PC-3 (cell line): ENCODE measurements around the gene C16orf86. TPM values are rescaled to one million over a fixed set of nuclear protein-coding genes. Genes with fewer than 3 reads are reported as not detected.

Source experiments
- ATAC-seq: fragments of 200-7000 bp; cut with Tn5 transposase; 2 replicates; pipeline ENCODE4 v1.9.1; 2020; ENCODE audit warnings: mild to moderate bottlenecking, moderate library complexity
- BruUV-seq: library from RNA; stranded (reverse); fragments of 400-500 nt; replicated peaks from 2 replicates; lab custom pipeline; 2021; lab: Mats Ljungman, UMichigan
- CTCF ChIA-PET: fragments of 300-600 bp; sonication (Branson Sonifier 250); formaldehyde crosslinking; loops from one replicate; lab custom pipeline; 2022; ENCODE audit warnings: antibody characterized with exemption; lab: Charles Lee
- POLR2A ChIA-PET: fragments of 300-600 bp; sonication (Branson Sonifier 250); formaldehyde crosslinking; loops from one replicate; lab custom pipeline; 2022; ENCODE audit warnings: antibody characterized with exemption; ENCODE audit not compliant: unreplicated experiment; lab: Charles Lee
- DNase-seq: peaks from one replicate; pipeline ENCODE4 v3.0.0-alpha.2; 2015
- H2AFZ ChIP-seq: fragments of 300-600 bp; sonication (generic); 2 replicates; pipeline ENCODE4 v1.6.0; 2016; ENCODE audit warnings: antibody characterized with exemption, low read length
- H3F3A ChIP-seq: fragments of 300-600 bp; sonication (generic); one replicate; pipeline ENCODE4 v1.6.0; 2017; ENCODE audit warnings: antibody characterized with exemption, low read length, control low read depth, mild to moderate bottlenecking; ENCODE audit not compliant: unreplicated experiment
- H3K27ac ChIP-seq: fragments of 300-600 bp; sonication (generic); 2 replicates; pipeline ENCODE4 v1.5.1; 2016; ENCODE audit warnings: mild to moderate bottlenecking, low read length
- H3K27me3 ChIP-seq: fragments of 300-600 bp; sonication (generic); 2 replicates; pipeline ENCODE4 v1.6.1; 2016; ENCODE audit warnings: low read length, mixed read lengths
- H3K36me3 ChIP-seq: fragments of 300-600 bp; sonication (generic); 2 replicates; pipeline ENCODE4 v1.6.1; 2016; ENCODE audit warnings: low read depth, mixed run types, low read length, mixed read lengths
- H3K4me1 ChIP-seq: fragments of 300-600 bp; sonication (generic); 2 replicates; pipeline ENCODE4 v1.5.1; 2016; ENCODE audit warnings: low read length; ENCODE audit not compliant: insufficient read depth
- H3K4me2 ChIP-seq: fragments of 300-600 bp; sonication (generic); 2 replicates; pipeline ENCODE4 v1.6.0; 2016; ENCODE audit warnings: low read length
- H3K4me3 ChIP-seq: fragments of 300-600 bp; sonication (generic); 2 replicates; pipeline ENCODE4 v1.5.1; 2016; ENCODE audit warnings: mild to moderate bottlenecking, low read length, mixed read lengths
- H3K79me2 ChIP-seq: fragments of 300-600 bp; sonication (generic); 2 replicates; pipeline ENCODE4 v1.6.1; 2017; ENCODE audit warnings: low read length, mixed read lengths
- H3K9ac ChIP-seq: fragments of 300-600 bp; sonication (generic); 2 replicates; pipeline ENCODE4 v1.6.0; 2016; ENCODE audit warnings: mild to moderate bottlenecking, low read length
- H3K9me2 ChIP-seq: fragments of 300-600 bp; sonication (generic); replicated peaks from 2 replicates; pipeline ENCODE4 v1.6.1; 2016; ENCODE audit warnings: mixed run types, low read length, mixed read lengths
- H3K9me3 ChIP-seq: fragments of 300-600 bp; sonication (generic); 2 replicates; pipeline ENCODE4 v1.6.1; 2016; ENCODE audit warnings: low read length, mixed read lengths
- H4K20me1 ChIP-seq: fragments of 300-600 bp; sonication (generic); 2 replicates; pipeline ENCODE4 v1.6.1; 2016; ENCODE audit warnings: low read length, mixed read lengths
- CTCF ChIP-seq: fragments of 300-600 bp; sonication (generic); conservative IDR thresholded peaks from 2 replicates; pipeline ENCODE4 v1.5.1; 2017; ENCODE audit warnings: antibody characterized with exemption, low read depth, mild to moderate bottlenecking, low read length
- EZH2 ChIP-seq: fragments of 300-600 bp; sonication (generic); IDR thresholded peaks from one replicate; pipeline ENCODE4 v1.6.1; 2017; ENCODE audit warnings: antibody characterized with exemption, mild to moderate bottlenecking, low read length; ENCODE audit not compliant: unreplicated experiment
- EZH2phosphoT487 ChIP-seq: fragments of 300-600 bp; sonication (generic); IDR thresholded peaks from 2 replicates; pipeline ENCODE4 v1.6.1; 2018; ENCODE audit warnings: mild to moderate bottlenecking, antibody characterized with exemption, low read length, borderline replicate concordance
- intact Hi-C: fragments of 100-400 bp; cut with micrococcal nuclease; formaldehyde crosslinking; loops from 2 replicates; pipeline ENCODE4 v1.9.0; 2023
- total RNA-seq: library from RNA; depleted of rRNA; stranded (reverse); fragments of >200 nt; gene quantifications from 2 replicates; pipeline ENCODE4 v1.2.3, GENCODE V29; 2014

The C16orf86 gene
- total RNA-seq, 1 experiment from 2014 or later, result not detected

- H2AFZ ChIP-seq, result no peak overlapping the region
- no peaks in the 10 kb centered on the region for H3K36me3 ChIP-seq
- H3F3A ChIP-seq, result no peaks in the 10 kb centered on the region
- ChIA-PET CTCF (interaction anchor here (0.6 kb wide), 1 partner anchor 10 kb away, joined by 3 read pairs; no protein-coding TSS in a partner anchor), POLR2A (no interaction called here)
- DNase-seq (no peak), ATAC-seq (no peak)
- no peak overlapping the region for H3K27ac ChIP-seq
- no peaks in the 10 kb centered on the region for H3K9me3 ChIP-seq
- H3K9me2 ChIP-seq, result no peaks in the 10 kb centered on the region
- H3K9ac ChIP-seq, result no peak overlapping the region
- BruUV-seq, result no TSS peak
- H3K4me3 ChIP-seq, result no peak overlapping the region
- peaks cover 5% of the 10 kb centered on the region; the same call in 1 of the 2 replicates for H3K4me1 ChIP-seq
- H3K79me2 ChIP-seq, result peaks cover 41% of the 10 kb centered on the region
- no peak for TF ChIP-seq EZH2
- no peak for TF ChIP-seq CTCF
- intact Hi-C loops, result no loop called here
- H4K20me1 ChIP-seq, result peaks cover 11% of the 10 kb centered on the region; the same call in 1 of the 2 replicates
- H3K4me2 ChIP-seq, result no peak overlapping the region
- no peaks in the 10 kb centered on the region for H3K27me3 ChIP-seq
Measured at GRCh38 chr16:67709050-67709449, 42.4 kb downstream of the C16orf86 start.

- H4K20me1 ChIP-seq, result peaks cover 11% of the 10 kb centered on the region; the same call in 1 of the 2 replicates
- H3K9ac ChIP-seq, result no peak overlapping the region
- no peak overlapping the region for H3K4me3 ChIP-seq
- ATAC-seq (no peak), DNase-seq (no peak)
- no peaks in the 10 kb centered on the region for H3F3A ChIP-seq
- intact Hi-C loops, result no loop called here
- no peaks in the 10 kb centered on the region for H3K36me3 ChIP-seq
- no peaks in the 10 kb centered on the region for H3K27me3 ChIP-seq
- POLR2A ChIA-PET, result no interaction called here
- H3K79me2 ChIP-seq, result peaks cover 47% of the 10 kb centered on the region
- BruUV-seq, result no TSS peak
- CTCF ChIA-PET, result no interaction called here
- no peak overlapping the region for H3K4me2 ChIP-seq
- no peak overlapping the region for H2AFZ ChIP-seq
- peaks cover 5% of the 10 kb centered on the region; the same call in 1 of the 2 replicates for H3K4me1 ChIP-seq
- TF ChIP-seq EZH2 (no peak), EZH2phosphoT487 (no peak), CTCF (no peak)
- H3K27ac ChIP-seq, result no peak overlapping the region
- H3K9me2 ChIP-seq, result no peaks in the 10 kb centered on the region
- H3K9me3 ChIP-seq, result no peaks in the 10 kb centered on the region
Measured at GRCh38 chr16:67710607-67711006, 44.0 kb downstream of the C16orf86 start.

- Histone ChIP-seq H3K9me2 (no peaks in the 10 kb centered on the region), H4K20me1 (peaks cover 7% of the 10 kb centered on the region; the same call in 1 of the 2 replicates), H3K4me1 (peaks cover 7% of the 10 kb centered on the region), H3F3A (no peaks in the 10 kb centered on the region), H3K4me2 (no peak overlapping the region), H2AFZ (no peak overlapping the region), H3K27me3 (no peaks in the 10 kb centered on the region), H3K9ac (no peak overlapping the region), H3K36me3 (no peaks in the 10 kb centered on the region), H3K27ac (no peak overlapping the region), H3K4me3 (no peak overlapping the region), H3K9me3 (no peaks in the 10 kb centered on the region), H3K79me2 (peaks cover 71% of the 10 kb centered on the region)
- TF ChIP-seq EZH2 (no peak), EZH2phosphoT487 (no peak)
- no peak for ATAC-seq
- BruUV-seq, result no TSS peak
- no peak for DNase-seq
- POLR2A ChIA-PET, result no interaction called here
- intact Hi-C loops, result no loop called here
- CTCF ChIA-PET, result no interaction called here
Measured at GRCh38 chr16:67713647-67714273, 47.1 kb downstream of the C16orf86 start.
